Duodenal mucosa (tissue), 2 donors: ENCODE data around the gene CAP2.

Source experiments
- H3K27ac ChIP-seq: one replicate; pipeline ENCODE4 v1.7.0; 2013; ENCODE audit warnings: low read depth, low read length
- H3K27me3 ChIP-seq, 2 donors: one replicate each; pipeline ENCODE4 v1.7.0; 2013; ENCODE audit warnings: low read length in 2 of 2, control low read depth in 1 of 2; ENCODE audit not compliant: insufficient read depth in 2 of 2, control insufficient read depth in 1 of 2
- H3K36me3 ChIP-seq, 2 donors: one replicate each; pipeline ENCODE4 v1.7.0; 2013; ENCODE audit warnings: low read length in 2 of 2, control low read depth in 1 of 2; ENCODE audit not compliant: insufficient read depth in 2 of 2, control insufficient read depth in 1 of 2
- H3K4me1 ChIP-seq, 2 donors: one replicate each; pipeline ENCODE4 v1.7.0; 2013; ENCODE audit warnings: low read length in 2 of 2, control low read depth in 1 of 2; ENCODE audit not compliant: insufficient read depth in 2 of 2, control insufficient read depth in 1 of 2
- H3K4me3 ChIP-seq, 2 donors: one replicate each; pipeline ENCODE4 v1.7.0; 2013; ENCODE audit warnings: low read length in 2 of 2, low read depth in 1 of 2
- H3K9ac ChIP-seq, 2 donors: one replicate each; pipeline ENCODE4 v1.7.0; 2013; ENCODE audit warnings: low read length in 2 of 2, low read depth in 1 of 2
- H3K9me3 ChIP-seq, 2 donors: one replicate each; pipeline ENCODE4 v1.7.0; 2013; ENCODE audit warnings: low read length in 2 of 2, control low read depth in 1 of 2; ENCODE audit not compliant: control insufficient read depth in 1 of 2

Gene CAP2

DNA sequence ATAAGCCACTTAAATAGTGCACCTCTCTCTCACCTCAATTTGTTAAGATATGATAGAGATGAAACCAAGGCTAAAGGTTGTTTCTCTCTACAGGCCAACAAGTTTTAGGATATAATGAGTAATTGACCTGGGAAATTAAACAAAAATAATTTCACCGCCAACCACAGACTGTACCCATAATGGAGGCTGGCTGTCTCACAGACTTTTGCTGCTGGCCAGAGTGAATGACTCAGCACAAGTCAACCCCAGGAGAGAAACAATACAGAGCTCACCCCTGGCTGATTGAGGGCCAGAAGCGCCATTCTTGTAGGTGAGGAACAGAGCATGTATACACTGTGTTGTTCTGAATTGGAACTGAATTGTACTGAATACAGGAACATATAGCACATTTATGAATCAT, 99.9 kb downstream of the CAP2 start:
- Histone ChIP-seq H3K27ac (no peak overlapping the region), H3K27me3 (no peaks in the 10 kb centered on the region), H3K9me3 (no peaks in the 10 kb centered on the region), H3K4me3 (no peak overlapping the region), H3K4me1 (peaks cover 18 to 23% of the 10 kb centered on the region in 2 donors), H3K9ac (no peak overlapping the region), H3K36me3 (no peaks in the 10 kb centered on the region)

GRCh38 chr6:17494177-17494576, 100.8 kb downstream of the CAP2 start:
- no peak overlapping the region for H3K27ac ChIP-seq
- H3K9ac ChIP-seq: no peak overlapping the region
- no peaks in the 10 kb centered on the region for H3K9me3 ChIP-seq
- H3K4me1 ChIP-seq: peaks cover 18 to 23% of the 10 kb centered on the region in 2 donors
- no peaks in the 10 kb centered on the region for H3K27me3 ChIP-seq
- H3K4me3 ChIP-seq: no peak overlapping the region
- H3K36me3 ChIP-seq: no peaks in the 10 kb centered on the region

DNA sequence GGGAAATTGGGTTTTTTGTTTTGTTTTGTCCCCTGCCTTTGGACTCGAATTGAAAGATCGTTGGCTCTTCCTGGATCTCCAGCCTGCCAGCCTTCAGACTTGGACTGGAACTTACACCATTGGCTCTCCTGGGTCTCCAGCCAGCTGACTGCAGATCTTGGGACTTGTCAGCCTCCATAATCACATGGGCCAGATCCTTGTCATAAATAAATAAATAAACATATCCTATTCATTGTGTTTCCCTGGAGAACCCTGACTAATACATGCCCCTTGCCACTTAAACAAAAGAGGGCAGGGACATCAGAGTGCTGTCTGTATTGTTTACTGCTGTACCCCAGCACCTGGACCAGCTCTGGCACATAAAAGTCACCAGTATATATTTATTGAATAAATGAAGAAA, 101.5 kb downstream of the CAP2 start:
- Histone ChIP-seq H3K36me3 (no peaks in the 10 kb centered on the region), H3K9ac (no peak overlapping the region), H3K4me3 (no peak overlapping the region), H3K4me1 (peaks cover 18 to 23% of the 10 kb centered on the region in 2 donors), H3K27me3 (no peaks in the 10 kb centered on the region), H3K27ac (no peak overlapping the region), H3K9me3 (no peaks in the 10 kb centered on the region)

DNA sequence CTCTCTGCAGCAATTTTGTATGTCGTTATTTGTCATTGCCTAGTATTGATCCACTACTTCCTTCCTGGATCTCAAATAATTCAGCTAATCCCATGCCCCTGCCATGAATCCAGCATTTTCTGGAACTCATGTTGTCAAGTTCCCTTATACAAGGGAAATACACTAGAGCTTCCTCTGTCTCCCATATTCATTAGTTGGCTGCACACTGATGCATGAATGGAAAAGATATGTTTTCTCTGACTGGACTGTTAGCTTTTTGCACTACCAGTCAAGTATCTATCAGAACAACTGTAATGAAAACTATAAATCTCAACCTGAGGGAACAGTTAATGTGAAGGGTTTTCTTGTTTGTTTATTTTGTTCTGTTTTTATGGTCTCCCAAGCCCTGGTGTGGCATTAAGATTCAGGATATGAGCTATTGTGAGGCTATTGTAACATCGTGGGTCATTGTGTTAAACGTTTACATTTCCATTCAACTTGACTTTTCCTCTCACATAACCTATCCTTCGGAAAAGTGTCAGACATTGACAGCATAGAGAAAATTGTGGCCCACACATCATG, 104.2 kb downstream of the CAP2 start:
- Histone ChIP-seq H3K4me1 (peaks cover 0 to under 1% of the 10 kb centered on the region in 2 donors), H3K9ac (no peak overlapping the region), H3K27me3 (no peaks in the 10 kb centered on the region), H3K27ac (no peak overlapping the region), H3K9me3 (no peaks in the 10 kb centered on the region), H3K4me3 (no peak overlapping the region), H3K36me3 (no peaks in the 10 kb centered on the region)

DNA sequence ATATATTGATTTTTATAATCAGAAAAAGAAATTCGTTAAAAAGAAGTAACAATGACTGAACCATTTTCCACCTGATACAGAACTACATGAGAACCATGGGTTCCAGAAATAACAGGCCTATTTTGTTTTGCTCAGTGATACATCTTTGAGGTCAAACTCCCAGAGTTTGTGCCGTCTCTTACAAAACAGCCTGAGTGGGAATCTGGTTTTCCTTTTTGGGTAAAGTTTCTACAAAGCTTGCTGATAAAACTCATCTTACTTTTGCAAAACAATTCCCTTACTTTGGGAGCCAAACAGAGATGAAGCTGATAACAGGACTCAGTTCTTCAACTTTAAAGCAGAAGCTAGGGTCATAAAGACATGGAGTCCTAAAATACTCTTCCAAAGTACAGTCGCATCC, 108.0 kb downstream of the CAP2 start:
- H3K36me3 ChIP-seq: no peaks in the 10 kb centered on the region
- H3K27ac ChIP-seq: no peak overlapping the region
- no peaks in the 10 kb centered on the region for H3K4me1 ChIP-seq
- H3K9me3 ChIP-seq: no peaks in the 10 kb centered on the region
- H3K4me3 ChIP-seq: no peak overlapping the region
- no peaks in the 10 kb centered on the region for H3K27me3 ChIP-seq
- H3K9ac ChIP-seq: no peak overlapping the region

GRCh38 chr6:17501982-17502704, 108.7 kb downstream of the CAP2 start:
- no peak overlapping the region for H3K27ac ChIP-seq
- H3K4me3 ChIP-seq: no peak overlapping the region
- H3K9me3 ChIP-seq: no peaks in the 10 kb centered on the region
- no peaks in the 10 kb centered on the region for H3K36me3 ChIP-seq
- no peaks in the 10 kb centered on the region for H3K4me1 ChIP-seq
- no peak overlapping the region for H3K9ac ChIP-seq
- H3K27me3 ChIP-seq: no peaks in the 10 kb centered on the region

GRCh38 chr6:17503051-17503450, 109.7 kb downstream of the CAP2 start:
- H3K36me3 ChIP-seq: no peaks in the 10 kb centered on the region
- H3K4me1 ChIP-seq: no peaks in the 10 kb centered on the region
- H3K27me3 ChIP-seq: no peaks in the 10 kb centered on the region
- no peak overlapping the region for H3K27ac ChIP-seq
- no peaks in the 10 kb centered on the region for H3K9me3 ChIP-seq
- H3K4me3 ChIP-seq: no peak overlapping the region
- H3K9ac ChIP-seq: no peak overlapping the region

- H3K27ac ChIP-seq: no peak overlapping the region
These were observed 110.6 kb downstream of the CAP2 start for GRCh38 chr6:17504005-17504404.

DNA sequence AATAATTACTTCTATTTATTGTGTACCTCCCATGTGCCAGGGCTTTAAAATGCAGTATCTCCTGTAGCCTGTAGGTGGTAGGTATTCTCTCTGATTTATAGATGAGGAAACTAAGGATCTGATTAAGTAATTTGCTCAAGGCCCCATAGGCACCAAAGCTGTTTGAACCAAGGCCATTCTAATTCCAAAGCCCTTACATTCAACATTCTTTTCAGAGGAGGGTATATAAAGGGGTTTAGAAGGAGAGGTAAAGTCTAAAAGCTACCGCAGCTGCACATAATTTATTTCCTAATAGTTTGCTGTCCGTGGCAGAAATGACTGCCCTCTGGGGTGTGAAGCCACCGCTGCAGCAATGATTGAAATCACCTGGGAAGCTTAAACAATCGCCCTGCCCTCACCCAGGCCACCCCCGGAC, 111.7 kb downstream of the CAP2 start:
- H3K9ac ChIP-seq: no peak overlapping the region
- H3K27me3 ChIP-seq: no peaks in the 10 kb centered on the region
- no peaks in the 10 kb centered on the region for H3K9me3 ChIP-seq
- no peaks in the 10 kb centered on the region for H3K36me3 ChIP-seq
- H3K27ac ChIP-seq: no peak overlapping the region
- H3K4me1 ChIP-seq: no peaks in the 10 kb centered on the region
- no peak overlapping the region for H3K4me3 ChIP-seq

More at GRCh38 chr6:17504005-17504404, 110.6 kb downstream of the CAP2 start:
- Histone ChIP-seq H3K4me1 (no peaks in the 10 kb centered on the region), H3K4me3 (no peak overlapping the region), H3K9me3 (no peaks in the 10 kb centered on the region), H3K27me3 (no peaks in the 10 kb centered on the region), H3K36me3 (no peaks in the 10 kb centered on the region), H3K9ac (no peak overlapping the region)

DNA sequence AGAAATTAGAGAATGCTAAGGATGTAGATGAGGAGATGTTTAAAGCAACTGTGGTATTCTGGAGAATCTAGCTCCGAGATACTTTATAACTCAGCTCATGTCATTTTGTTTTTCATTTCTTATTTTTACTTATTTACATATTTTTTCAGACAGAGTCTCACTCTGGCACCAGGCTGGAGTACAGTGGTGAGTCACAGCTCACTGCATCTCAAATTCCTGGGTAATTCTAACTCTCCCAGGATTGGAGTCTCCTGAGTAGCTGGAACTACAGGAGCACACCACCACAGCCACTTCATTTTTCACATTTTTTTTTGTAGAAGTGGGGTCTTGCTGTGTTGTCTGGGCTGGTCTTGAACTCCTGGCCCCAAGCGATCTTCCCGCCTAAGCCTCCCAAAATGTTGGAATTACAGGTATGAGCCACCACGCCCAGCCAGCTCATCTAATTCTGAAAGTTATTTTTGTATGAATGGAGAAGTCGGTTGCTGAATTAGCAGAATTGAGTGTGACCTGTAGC, 112.4 kb downstream of the CAP2 start:
- H3K27me3 ChIP-seq: no peaks in the 10 kb centered on the region

More for the DNA sequence above, 112.4 kb downstream of the CAP2 start:
- Histone ChIP-seq H3K36me3 (no peaks in the 10 kb centered on the region), H3K9ac (no peak overlapping the region), H3K9me3 (no peaks in the 10 kb centered on the region), H3K4me1 (no peaks in the 10 kb centered on the region), H3K4me3 (no peak overlapping the region), H3K27ac (no peak overlapping the region)
